ENCODE data around the gene ADAMTS2. TPM values are rescaled to one million over a fixed set of nuclear protein-coding genes. Genes with fewer than 3 reads are reported as not detected.

ADAMTS2 gene
- total and polyA plus RNA-seq, 2 experiments from 2014 or later, result 1.6 to 8.1 TPM

DNA sequence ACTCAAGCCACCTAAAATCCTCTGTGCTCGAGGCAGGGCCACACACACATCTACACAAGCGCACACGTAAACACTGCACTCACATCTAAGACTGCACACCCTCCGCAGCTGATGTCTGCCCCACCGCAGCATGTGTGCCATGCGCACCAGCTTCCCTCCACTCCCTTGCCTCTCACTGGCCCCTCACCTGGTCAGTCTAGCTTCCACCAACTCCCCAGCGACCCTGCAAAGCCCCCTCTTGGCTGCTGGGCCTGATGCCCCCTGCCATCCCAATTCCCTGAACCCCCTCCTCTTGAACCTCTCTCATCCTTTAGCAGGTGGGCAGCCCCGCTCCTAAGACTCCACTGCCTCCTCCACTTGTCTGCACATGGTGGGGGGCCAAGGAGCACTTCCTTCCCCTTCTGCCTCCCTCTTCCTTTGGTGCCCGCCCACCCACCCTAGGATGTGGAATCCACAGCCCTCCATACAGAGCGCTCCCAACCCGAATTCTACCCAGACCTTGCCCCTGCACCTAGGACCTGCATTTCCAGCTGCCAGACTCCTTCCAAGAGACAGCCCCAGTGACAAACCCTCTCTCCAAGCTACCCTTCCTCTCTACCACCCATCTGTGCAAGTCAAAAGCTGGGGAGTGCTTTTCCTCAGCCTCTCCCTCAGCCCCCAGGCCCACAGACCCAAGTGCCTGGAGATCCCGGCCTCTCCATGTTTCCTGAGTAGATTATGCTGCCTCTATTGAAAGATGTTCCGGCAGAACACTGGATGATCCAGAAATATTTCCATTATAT is 23.9 kb downstream of the ADAMTS2 start (continued):
- TF ChIP-seq, protein P1, sequence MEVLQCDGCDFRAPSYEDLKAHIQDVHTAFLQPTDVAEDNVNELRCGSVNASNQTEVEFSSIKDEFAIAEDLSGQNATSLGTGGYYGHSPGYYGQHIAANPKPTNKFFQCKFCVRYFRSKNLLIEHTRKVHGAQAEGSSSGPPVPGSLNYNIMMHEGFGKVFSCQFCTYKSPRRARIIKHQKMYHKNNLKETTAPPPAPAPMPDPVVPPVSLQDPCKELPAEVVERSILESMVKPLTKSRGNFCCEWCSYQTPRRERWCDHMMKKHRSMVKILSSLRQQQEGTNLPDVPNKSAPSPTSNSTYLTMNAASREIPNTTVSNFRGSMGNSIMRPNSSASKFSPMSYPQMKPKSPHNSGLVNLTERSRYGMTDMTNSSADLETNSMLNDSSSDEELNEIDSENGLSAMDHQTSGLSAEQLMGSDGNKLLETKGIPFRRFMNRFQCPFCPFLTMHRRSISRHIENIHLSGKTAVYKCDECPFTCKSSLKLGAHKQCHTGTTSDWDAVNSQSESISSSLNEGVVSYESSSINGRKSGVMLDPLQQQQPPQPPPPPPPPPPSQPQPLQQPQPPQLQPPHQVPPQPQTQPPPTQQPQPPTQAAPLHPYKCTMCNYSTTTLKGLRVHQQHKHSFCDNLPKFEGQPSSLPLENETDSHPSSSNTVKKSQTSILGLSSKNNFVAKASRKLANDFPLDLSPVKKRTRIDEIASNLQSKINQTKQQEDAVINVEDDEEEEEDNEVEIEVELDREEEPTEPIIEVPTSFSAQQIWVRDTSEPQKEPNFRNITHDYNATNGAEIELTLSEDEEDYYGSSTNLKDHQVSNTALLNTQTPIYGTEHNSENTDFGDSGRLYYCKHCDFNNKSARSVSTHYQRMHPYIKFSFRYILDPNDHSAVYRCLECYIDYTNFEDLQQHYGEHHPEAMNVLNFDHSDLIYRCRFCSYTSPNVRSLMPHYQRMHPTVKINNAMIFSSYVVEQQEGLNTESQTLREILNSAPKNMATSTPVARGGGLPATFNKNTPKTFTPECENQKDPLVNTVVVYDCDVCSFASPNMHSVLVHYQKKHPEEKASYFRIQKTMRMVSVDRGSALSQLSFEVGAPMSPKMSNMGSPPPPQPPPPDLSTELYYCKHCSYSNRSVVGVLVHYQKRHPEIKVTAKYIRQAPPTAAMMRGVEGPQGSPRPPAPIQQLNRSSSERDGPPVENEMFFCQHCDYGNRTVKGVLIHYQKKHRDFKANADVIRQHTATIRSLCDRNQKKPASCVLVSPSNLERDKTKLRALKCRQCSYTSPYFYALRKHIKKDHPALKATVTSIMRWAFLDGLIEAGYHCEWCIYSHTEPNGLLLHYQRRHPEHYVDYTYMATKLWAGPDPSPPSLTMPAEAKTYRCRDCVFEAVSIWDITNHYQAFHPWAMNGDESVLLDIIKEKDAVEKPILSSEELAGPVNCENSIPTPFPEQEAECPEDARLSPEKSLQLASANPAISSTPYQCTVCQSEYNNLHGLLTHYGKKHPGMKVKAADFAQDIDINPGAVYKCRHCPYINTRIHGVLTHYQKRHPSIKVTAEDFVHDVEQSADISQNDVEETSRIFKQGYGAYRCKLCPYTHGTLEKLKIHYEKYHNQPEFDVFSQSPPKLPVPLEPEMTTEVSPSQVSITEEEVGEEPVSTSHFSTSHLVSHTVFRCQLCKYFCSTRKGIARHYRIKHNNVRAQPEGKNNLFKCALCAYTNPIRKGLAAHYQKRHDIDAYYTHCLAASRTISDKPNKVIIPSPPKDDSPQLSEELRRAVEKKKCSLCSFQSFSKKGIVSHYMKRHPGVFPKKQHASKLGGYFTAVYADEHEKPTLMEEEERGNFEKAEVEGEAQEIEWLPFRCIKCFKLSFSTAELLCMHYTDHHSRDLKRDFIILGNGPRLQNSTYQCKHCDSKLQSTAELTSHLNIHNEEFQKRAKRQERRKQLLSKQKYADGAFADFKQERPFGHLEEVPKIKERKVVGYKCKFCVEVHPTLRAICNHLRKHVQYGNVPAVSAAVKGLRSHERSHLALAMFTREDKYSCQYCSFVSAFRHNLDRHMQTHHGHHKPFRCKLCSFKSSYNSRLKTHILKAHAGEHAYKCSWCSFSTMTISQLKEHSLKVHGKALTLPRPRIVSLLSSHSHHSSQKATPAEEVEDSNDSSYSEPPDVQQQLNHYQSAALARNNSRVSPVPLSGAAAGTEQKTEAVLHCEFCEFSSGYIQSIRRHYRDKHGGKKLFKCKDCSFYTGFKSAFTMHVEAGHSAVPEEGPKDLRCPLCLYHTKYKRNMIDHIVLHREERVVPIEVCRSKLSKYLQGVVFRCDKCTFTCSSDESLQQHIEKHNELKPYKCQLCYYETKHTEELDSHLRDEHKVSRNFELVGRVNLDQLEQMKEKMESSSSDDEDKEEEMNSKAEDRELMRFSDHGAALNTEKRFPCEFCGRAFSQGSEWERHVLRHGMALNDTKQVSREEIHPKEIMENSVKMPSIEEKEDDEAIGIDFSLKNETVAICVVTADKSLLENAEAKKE (CRISPR knock-in tag; IDR thresholded peaks at IDR 0.05), result no peak
- no peak for TF ChIP-seq POLR2AphosphoS5 (IDR thresholded peaks at IDR 0.05; ENCODE audit: low read depth)
- no peak for TF ChIP-seq ZNF114 (CRISPR knock-in tag; IDR thresholded peaks at IDR 0.05)
- TF ChIP-seq EZH2 (IDR thresholded peaks at IDR 0.05; ENCODE audit: low read depth, unreplicated experiment), result no peak

DNA sequence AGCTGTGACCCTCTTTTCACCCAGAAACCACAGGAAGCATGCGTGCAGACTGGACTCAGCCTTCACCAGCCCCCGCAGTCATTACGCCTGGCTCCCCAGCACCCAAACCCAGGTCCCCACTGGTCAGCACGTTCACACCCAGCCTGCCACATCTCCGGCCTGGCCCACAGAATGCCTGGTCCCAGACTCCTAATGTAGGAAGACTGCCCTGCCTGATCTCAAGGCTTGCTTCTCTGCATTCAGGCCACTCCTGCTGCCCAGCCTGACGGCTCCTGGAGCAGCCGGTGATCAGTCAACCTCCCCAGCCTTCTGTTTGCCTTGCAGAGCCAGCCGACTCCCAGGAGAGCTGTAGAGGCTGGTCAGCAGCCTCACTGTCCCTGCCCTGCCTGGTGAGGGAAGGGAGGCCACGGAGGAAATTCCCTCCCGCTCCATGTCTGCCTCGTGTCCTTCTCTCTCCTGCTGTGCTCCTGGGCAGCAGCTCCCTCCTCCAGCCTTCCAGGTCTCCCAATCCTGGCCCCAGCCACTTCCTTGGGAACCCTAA is 25.4 kb downstream of the ADAMTS2 start:
- Mint-ChIP-seq H3K27me3 (ENCODE audit: insufficient read depth, low read depth, poor library complexity) (peaks cover 10% of the 10 kb centered on the region), H3K27ac (no peak overlapping the region), H3K9me3 (peaks cover 3% of the 10 kb centered on the region), H3K4me3 (no peak overlapping the region), H3K36me3 (ENCODE audit: low read depth) (no peaks in the 10 kb centered on the region; the same call in 2 of the 3 replicates), H3K4me1 (peaks cover 2% of the 10 kb centered on the region; the same call in 2 of the 3 replicates)
- no peak for TF ChIP-seq CREB1 (CRISPR knock-in tag; IDR thresholded peaks at IDR 0.05; ENCODE audit: low read depth)
- no peak for TF ChIP-seq EZH2 (IDR thresholded peaks at IDR 0.05; ENCODE audit: low read depth, unreplicated experiment)
- Histone ChIP-seq H3F3A (replicated peaks; ENCODE audit: low read depth) (no peaks in the 10 kb centered on the region), H3K4me1 (ENCODE audit: insufficient read depth) (no peaks in the 10 kb centered on the region), H2AFZ (no peak overlapping the region), H4K20me1 (replicated peaks; ENCODE audit: insufficient read depth) (no peaks in the 10 kb centered on the region), H3K27me3 (ENCODE audit: insufficient read depth) (no peaks in the 10 kb centered on the region), H3K4me2 (no peak overlapping the region), H3K9me2 (ENCODE audit: insufficient read depth) (no peaks in the 10 kb centered on the region), H3K36me3 (ENCODE audit: insufficient read depth) (no peaks in the 10 kb centered on the region), H3K4me3 (no peak overlapping the region), H3K27ac (ENCODE audit: low read depth) (no peak overlapping the region), H3K79me2 (replicated peaks; ENCODE audit: insufficient read depth) (no peaks in the 10 kb centered on the region)
- DNase-seq (ENCODE audit: low spot score) (no peak), ATAC-seq (no peak)

All from GM23338 (cell line).